B cell (primary cell): ENCODE results near the gene ZDHHC14. TPM values are rescaled to one million over a fixed set of nuclear protein-coding genes. Genes with fewer than 3 reads are reported as not detected.

Experiments
- ATAC-seq: fragments of 200-7000 bp; cut with Tn5 transposase; one replicate; pipeline ENCODE4 v1.10.0; 2021; ENCODE audit warnings: low read depth, mild to moderate bottlenecking, moderate number of reproducible peaks, moderate library complexity
- CTCF ChIA-PET: fragments of 350-600 bp; sonication (Branson Sonifier 250); formaldehyde crosslinking; loops from one replicate; lab custom pipeline; 2021; ENCODE audit warnings: antibody characterized with exemption, inconsistent platforms; lab: Charles Lee
- POLR2A ChIA-PET: fragments of 350-600 bp; sonication (Branson Sonifier 250); formaldehyde crosslinking; loops from one replicate; lab custom pipeline; 2021; ENCODE audit warnings: antibody characterized with exemption; lab: Charles Lee
- DNase-seq: peaks from one replicate; pipeline ENCODE4 v3.0.0; 2013
- H2AFZ ChIP-seq: 2 replicates; pipeline ENCODE4 v1.6.1; 2012; ENCODE audit warnings: mild to moderate bottlenecking, low read depth, low read length; ENCODE audit not compliant: insufficient read depth, poor library complexity, severe bottlenecking
- H3K27ac ChIP-seq, 2 donors: 1 replicate in 1 of 2; 2 replicates in 1 of 2; pipeline ENCODE4 v1.5.1; 2012 to 2013; ENCODE audit warnings: low read length in 2 of 2, mild to moderate bottlenecking in 2 of 2, moderate library complexity in 1 of 2
- H3K27me3 ChIP-seq, 4 experiments: fragments of 200-600 bp in 1 of 4; sonication (generic) in 1 of 4; replicated peaks in 1 of 4; 1 replicate in 2 of 4; 2 replicates in 2 of 4; pipeline versions ENCODE4 v1.6.1 to v1.7.0; 2013 to 2016; ENCODE audit warnings: low read length in 3 of 4, mild to moderate bottlenecking in 2 of 4, mixed read lengths in 1 of 4, moderate library complexity in 1 of 4; ENCODE audit not compliant: insufficient read depth in 4 of 4, control insufficient read depth in 3 of 4; ENCODE audit errors: control extremely low read depth in 1 of 4
- H3K36me3 ChIP-seq, 2 experiments: replicated peaks in 1 of 2; 1 replicate in 1 of 2; 2 replicates in 1 of 2; pipeline versions ENCODE4 v1.6.1 to v1.7.1; 2013; ENCODE audit warnings: low read length in 1 of 2; ENCODE audit not compliant: insufficient read depth in 2 of 2, control insufficient read depth in 1 of 2; ENCODE audit errors: control extremely low read depth in 1 of 2, extremely low read depth in 1 of 2
- H3K4me1 ChIP-seq, 2 donors: fragments of 200-600 bp in 1 of 2; sonication (generic) in 1 of 2; 1 replicate in 1 of 2; 2 replicates in 1 of 2; pipeline versions ENCODE4 v1.5.1 to v1.6.1; 2013 to 2017; ENCODE audit warnings: low read length in 2 of 2; ENCODE audit not compliant: control insufficient read depth in 2 of 2, insufficient read depth in 2 of 2
- H3K4me2 ChIP-seq: replicated peaks from 2 replicates; pipeline ENCODE3; 2012; ENCODE audit warnings: mild to moderate bottlenecking, low read depth, low read length; ENCODE audit not compliant: poor library complexity, severe bottlenecking
- H3K4me3 ChIP-seq, 5 experiments: fragments of 200-600 bp in 1 of 5; sonication (generic) in 1 of 5; 1 replicate in 3 of 5; 2 replicates in 2 of 5; pipeline versions ENCODE4 v1.5.1 to v1.7.0; 2011 to 2016; ENCODE audit warnings: low read length in 4 of 5, mild to moderate bottlenecking in 4 of 5, low read depth in 2 of 5, control low read depth in 1 of 5, moderate library complexity in 1 of 5; ENCODE audit not compliant: insufficient read depth in 1 of 5; ENCODE audit errors: control extremely low read depth in 1 of 5, extremely low read depth in 1 of 5
- H3K79me2 ChIP-seq: fragments of 200-600 bp; sonication (generic); one replicate; pipeline ENCODE4 v1.6.0; 2016; ENCODE audit warnings: low read length; ENCODE audit not compliant: control insufficient read depth, insufficient read depth
- H3K9ac ChIP-seq: fragments of 200-600 bp; sonication (generic); 2 replicates; pipeline ENCODE4 v1.6.1; 2017; ENCODE audit warnings: mild to moderate bottlenecking, low read length, moderate library complexity
- H3K9me3 ChIP-seq, 3 donors: one replicate each; pipeline versions ENCODE4 v1.6.1 to v1.7.1; 2013; ENCODE audit warnings: low read length in 2 of 3; ENCODE audit not compliant: control insufficient read depth in 2 of 3, insufficient read depth in 1 of 3; ENCODE audit errors: control extremely low read depth in 1 of 3
- H4K20me1 ChIP-seq: 2 replicates; pipeline ENCODE4 v1.6.0; 2012; ENCODE audit warnings: mild to moderate bottlenecking, low read length; ENCODE audit not compliant: insufficient read depth, control insufficient read depth, poor library complexity, severe bottlenecking
- H3K27ac Mint-ChIP-seq: one replicate; pipeline ENCODE4 v1.8.0; 2021; ENCODE audit warnings: mixed read lengths
- H3K27me3 Mint-ChIP-seq: one replicate; pipeline ENCODE4 v1.8.0; 2021; ENCODE audit warnings: mixed read lengths
- H3K4me1 Mint-ChIP-seq: one replicate; pipeline ENCODE4 v1.8.0; 2021; ENCODE audit warnings: mixed read lengths
- H3K4me3 Mint-ChIP-seq: one replicate; pipeline ENCODE4 v1.8.0; 2021; ENCODE audit warnings: mixed read lengths
- H3K9me3 Mint-ChIP-seq: one replicate; pipeline ENCODE4 v1.8.0; 2022; ENCODE audit warnings: mixed read lengths; ENCODE audit not compliant: insufficient read depth
- CTCF ChIP-seq: fragments of 200-600 bp; IDR thresholded peaks from one replicate; pipeline ENCODE4 v1.8.0; 2022; ENCODE audit warnings: antibody characterized with exemption, mild to moderate bottlenecking
- EZH2 ChIP-seq: IDR thresholded peaks from 2 replicates; pipeline ENCODE4 v1.6.1; 2012; ENCODE audit warnings: borderline replicate concordance, low read depth, mild to moderate bottlenecking, moderate library complexity, low read length; ENCODE audit not compliant: insufficient read depth, poor library complexity, severe bottlenecking
- WGBS: methylation state at CpG from one replicate; pipeline ENCODE4 v1.1.5; 2013; ENCODE audit warnings: missing lambda C conversion rate; ENCODE audit not compliant: insufficient coverage; 5-methylcytosine and 5-hydroxymethylcytosine counted together
- intact Hi-C: fragments of 100-400 bp; cut with micrococcal nuclease; formaldehyde crosslinking; loops from one replicate; pipeline ENCODE4 v1.10.0; 2022
- polyA plus RNA-seq: library from polyadenylated mRNA; depleted of rRNA; stranded (reverse); fragments of >200 nt; gene quantifications from 2 replicates; pipeline ENCODE4 v1.2.3, GENCODE V29; 2012
- total RNA-seq, 2 donors: library from RNA; stranded (reverse); fragments of 120-200 nt in 1 of 2; gene quantifications; 1 replicate in 1 of 2; 2 replicates in 1 of 2; pipeline versions ENCODE4 v1.2.3 to v1.2.4, GENCODE V29; 2013 to 2022

Gene ZDHHC14
- total and polyA plus RNA-seq, 2 donors (not counting 1 experiment from before 2014, with no cell fraction given): 8.8 to 50.4 TPM

GRCh38 chr6:157649311-157650260 is 268.6 kb downstream of the ZDHHC14 start:
- peaks cover 7% of the 10 kb centered on the region for H3K4me1 Mint-ChIP-seq
- H3K4me3 ChIP-seq: no peak overlapping the region
- H3K9me3 Mint-ChIP-seq: no peaks in the 10 kb centered on the region
- H3K36me3 ChIP-seq: peaks cover 0 to 44% of the 10 kb centered on the region in 2 experiments
- peaks cover 3 to 6% of the 10 kb centered on the region in 2 donors for H3K4me1 ChIP-seq
- no peak for DNase-seq
- ChIA-PET CTCF (interaction anchor here (1.1 to 1.6 kb wide), 2 partner anchors 17 to 335 kb away, joined by 5 read pairs; no protein-coding TSS in a partner anchor), POLR2A (no interaction called here)
- H3K79me2 ChIP-seq: no peaks in the 10 kb centered on the region
- no peak overlapping the region for H3K4me2 ChIP-seq
- WGBS: 76% methylated on average over 24 of the region's 25 CpGs
- H2AFZ ChIP-seq: no peak overlapping the region
- no peaks in the 10 kb centered on the region for H3K27me3 ChIP-seq
- no peaks in the 10 kb centered on the region for H3K27me3 Mint-ChIP-seq
- no peaks in the 10 kb centered on the region for H4K20me1 ChIP-seq
- H3K27ac ChIP-seq: no peak overlapping the region
- no peak for TF ChIP-seq CTCF
- H3K9ac ChIP-seq: no peak overlapping the region
- no peak overlapping the region for H3K4me3 Mint-ChIP-seq
- no peak for ATAC-seq
- no peak overlapping the region for H3K27ac Mint-ChIP-seq
- intact Hi-C loops: no loop called here
- no peaks in the 10 kb centered on the region for H3K9me3 ChIP-seq

GRCh38 chr6:157650261-157650640 is 269.3 kb downstream of the ZDHHC14 start:
- DNase-seq: no peak
- POLR2A ChIA-PET: no interaction called here
- Mint-ChIP-seq H3K27me3 (no peaks in the 10 kb centered on the region), H3K27ac (no peak overlapping the region), H3K4me3 (no peak overlapping the region), H3K9me3 (no peaks in the 10 kb centered on the region), H3K4me1 (peaks cover 7% of the 10 kb centered on the region)
- CTCF ChIA-PET: interaction anchor here (1.6 kb wide), 1 partner anchor 336 kb away, joined by 5 read pairs; no protein-coding TSS in a partner anchor
- no peak for ATAC-seq
- no peaks in the 10 kb centered on the region for H3K27me3 ChIP-seq
- no peaks in the 10 kb centered on the region for H4K20me1 ChIP-seq
- H3K4me2 ChIP-seq: no peak overlapping the region
- intact Hi-C loops: no loop called here
- no peak overlapping the region for H3K9ac ChIP-seq
- H3K9me3 ChIP-seq: no peaks in the 10 kb centered on the region
- no peaks in the 10 kb centered on the region for H3K79me2 ChIP-seq
- H2AFZ ChIP-seq: no peak overlapping the region
- 92% methylated on average over 8 of the region's 12 CpGs for WGBS
- TF ChIP-seq EZH2 (no peak), CTCF (no peak)
- H3K36me3 ChIP-seq: peaks cover 0 to 46% of the 10 kb centered on the region in 2 experiments
- H3K4me3 ChIP-seq: no peak overlapping the region
- no peak overlapping the region for H3K27ac ChIP-seq
- H3K4me1 ChIP-seq: peaks cover 3 to 6% of the 10 kb centered on the region in 2 donors
